ENCODE measurements around the gene RABEP1. TPM values are rescaled to one million over a fixed set of nuclear protein-coding genes. Genes with fewer than 3 reads are reported as not detected.

The RABEP1 gene
- polyA plus RNA-seq, 1 experiment: 14.9 TPM

DNA sequence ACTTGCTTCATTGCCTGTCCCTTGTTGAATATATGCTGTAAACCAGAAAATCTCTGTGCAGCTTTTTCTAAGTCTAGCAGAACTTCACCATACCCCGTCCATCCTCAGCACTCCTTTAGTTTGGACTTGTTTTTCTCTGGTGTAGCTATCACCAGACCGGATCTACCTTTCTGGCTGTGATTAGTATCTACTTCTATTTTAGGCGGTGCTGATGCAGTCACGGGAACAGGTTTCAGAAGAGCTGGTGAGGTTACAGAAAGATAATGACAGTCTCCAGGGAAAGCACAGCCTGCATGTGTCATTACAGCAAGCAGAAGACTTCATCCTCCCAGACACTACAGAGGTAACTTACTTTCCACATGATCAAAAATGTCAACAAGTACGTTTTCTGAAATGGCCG is 91.0 kb downstream of the RABEP1 start:
- no peak for TF ChIP-seq CTCF (IDR thresholded peaks at IDR 0.05; ENCODE audit: insufficient read depth, low read depth, low read length)
- Histone ChIP-seq H3K27me3 (ENCODE audit: control insufficient read depth, insufficient read depth, low read length) (no peaks in the 10 kb centered on the region), H3K4me3 (ENCODE audit: low read depth, low read length) (no peak overlapping the region), H3K36me3 (ENCODE audit: control insufficient read depth, insufficient read depth, low read length) (peaks cover 4% of the 10 kb centered on the region)
- CTCF ChIA-PET: no interaction called here
- no peak for DNase-seq (ENCODE audit: low read depth)
- POLR2A ChIA-PET: interaction anchor here (0.6 kb wide), 1 partner anchor 21 kb away, joined by 3 read pairs; no protein-coding TSS in a partner anchor

DNA sequence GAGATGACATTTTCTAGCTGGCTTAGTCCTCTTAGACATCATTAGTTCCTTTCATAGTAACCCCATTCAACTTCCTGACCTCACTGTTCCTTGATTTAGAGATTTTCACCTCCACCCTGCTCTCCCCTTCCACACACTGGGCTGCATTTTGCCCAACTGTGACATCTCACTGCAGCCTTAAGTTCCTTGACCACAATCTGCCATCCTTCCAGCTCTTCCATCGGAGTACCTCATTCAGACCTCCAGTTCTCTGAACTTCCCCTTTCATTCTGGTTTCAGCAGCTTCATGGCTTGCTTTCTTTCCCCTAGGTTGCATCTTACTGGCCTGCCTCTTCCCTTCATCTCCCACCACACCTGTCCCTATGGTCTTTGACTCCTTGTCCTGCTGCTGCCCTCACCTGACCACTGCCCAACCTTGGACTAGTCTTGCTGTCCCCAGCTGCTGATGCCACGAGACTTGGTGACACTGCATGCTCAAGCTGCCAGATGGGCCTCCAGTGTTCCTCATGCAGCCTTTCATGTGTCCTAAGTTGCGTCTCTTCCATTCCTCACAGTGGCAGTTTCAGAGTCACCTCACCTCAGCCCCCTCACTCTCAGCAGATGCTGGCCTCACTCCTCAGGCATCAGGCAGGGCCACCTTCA is 96.6 kb downstream of the RABEP1 start:
- no peak for DNase-seq (ENCODE audit: low read depth)
- ChIA-PET CTCF (interaction anchor here (0.7 kb wide), 1 partner anchor 10 kb away, joined by 3 read pairs; no protein-coding TSS in a partner anchor), POLR2A (no interaction called here)
- TF ChIP-seq CTCF (IDR thresholded peaks at IDR 0.05; ENCODE audit: insufficient read depth, low read depth, low read length): no peak
- no peak overlapping the region for H3K4me3 ChIP-seq (ENCODE audit: low read depth, low read length)
- peaks cover 21% of the 10 kb centered on the region for H3K36me3 ChIP-seq (ENCODE audit: control insufficient read depth, insufficient read depth, low read length)
- H3K27me3 ChIP-seq (ENCODE audit: control insufficient read depth, insufficient read depth, low read length): no peaks in the 10 kb centered on the region

DNA sequence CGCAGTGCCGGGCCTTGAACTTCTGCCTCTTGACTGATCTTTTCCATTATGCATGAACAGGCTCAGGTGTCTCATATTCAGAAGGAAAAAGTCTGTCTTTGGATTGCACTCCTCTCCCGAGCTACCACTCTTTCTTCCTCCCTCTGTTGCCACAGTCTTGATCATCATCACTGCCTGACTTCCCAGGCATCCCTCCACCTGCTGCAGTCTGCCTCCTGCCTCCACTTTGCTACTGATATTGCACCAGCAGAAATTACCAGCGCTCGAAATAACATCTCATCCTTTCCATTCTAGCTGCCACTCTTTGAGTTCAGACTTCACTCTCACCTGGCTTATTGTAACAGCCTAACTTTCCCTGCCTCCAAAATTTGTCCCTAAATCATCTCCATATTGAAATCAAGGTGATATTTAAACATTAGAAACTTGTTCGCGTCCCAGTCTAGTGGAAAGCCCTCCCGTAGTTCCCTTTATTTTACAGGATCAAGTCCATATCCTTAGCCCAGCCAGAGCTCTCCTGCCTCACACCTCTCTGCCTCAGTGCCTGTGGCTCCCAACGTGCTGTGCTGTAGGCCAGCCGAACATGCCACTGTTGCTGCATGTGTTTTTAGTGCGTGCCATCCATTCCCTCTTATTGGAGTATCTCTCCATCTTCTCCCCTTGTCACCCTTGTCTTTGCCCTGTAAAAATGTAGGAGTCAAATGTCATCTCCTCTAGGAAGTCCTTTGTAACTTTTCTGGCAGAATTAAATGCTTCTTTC is 97.4 kb downstream of the RABEP1 start:
- CTCF ChIA-PET: interaction anchor here (1.2 kb wide), 1 partner anchor 33 kb away, joined by 4 read pairs; no protein-coding TSS in a partner anchor
- no peaks in the 10 kb centered on the region for H3K27me3 ChIP-seq (ENCODE audit: control insufficient read depth, insufficient read depth, low read length)
- no peak for DNase-seq (ENCODE audit: low read depth)
- POLR2A ChIA-PET: no interaction called here
- H3K4me3 ChIP-seq (ENCODE audit: low read depth, low read length): no peak overlapping the region
- TF ChIP-seq CTCF (IDR thresholded peaks at IDR 0.05; ENCODE audit: insufficient read depth, low read depth, low read length): no peak
- peaks cover 26% of the 10 kb centered on the region for H3K36me3 ChIP-seq (ENCODE audit: control insufficient read depth, insufficient read depth, low read length)

DNA sequence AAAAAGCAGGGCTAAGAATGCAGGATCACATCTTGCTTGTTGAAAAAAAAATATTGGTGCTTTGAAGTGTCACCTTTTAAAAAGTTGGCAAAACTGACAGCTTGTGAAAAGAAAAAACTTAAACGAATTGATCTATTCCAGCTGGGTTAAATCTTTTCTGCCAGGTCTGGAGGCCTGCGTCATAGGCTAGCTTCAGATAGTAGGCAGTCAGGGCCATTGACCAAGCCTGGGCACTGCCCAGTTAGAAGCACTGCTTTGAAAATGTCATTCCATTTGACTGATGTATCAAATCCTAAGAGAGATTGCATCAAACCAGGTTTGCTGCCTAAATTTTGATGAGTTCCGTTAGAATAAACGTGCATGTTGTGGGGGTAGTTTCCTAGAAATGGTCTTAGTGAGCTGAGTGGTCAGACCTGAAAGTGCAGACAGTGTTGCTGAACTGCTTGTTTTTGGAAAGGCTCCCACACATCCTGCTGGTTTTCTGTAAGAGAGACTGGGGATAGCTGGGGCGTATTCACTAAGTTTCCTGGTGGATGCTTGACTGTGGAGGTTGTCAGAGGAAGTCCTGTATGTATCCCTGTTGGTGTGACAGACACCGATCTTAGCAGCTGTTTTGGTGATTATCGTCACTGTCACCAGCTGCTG is 98.5 kb downstream of the RABEP1 start:
- ChIA-PET POLR2A (no interaction called here), CTCF (interaction anchor here (1.2 kb wide), 3 partner anchors 9 to 130 kb away, joined by 3 to 4 read pairs (median 4); no protein-coding TSS in a partner anchor)
- TF ChIP-seq CTCF (IDR thresholded peaks at IDR 0.05; ENCODE audit: insufficient read depth, low read depth, low read length): no peak
- H3K27me3 ChIP-seq (ENCODE audit: control insufficient read depth, insufficient read depth, low read length): no peaks in the 10 kb centered on the region
- no peak overlapping the region for H3K4me3 ChIP-seq (ENCODE audit: low read depth, low read length)
- H3K36me3 ChIP-seq (ENCODE audit: control insufficient read depth, insufficient read depth, low read length): peaks cover 23% of the 10 kb centered on the region
- no peak for DNase-seq (ENCODE audit: low read depth)

DNA sequence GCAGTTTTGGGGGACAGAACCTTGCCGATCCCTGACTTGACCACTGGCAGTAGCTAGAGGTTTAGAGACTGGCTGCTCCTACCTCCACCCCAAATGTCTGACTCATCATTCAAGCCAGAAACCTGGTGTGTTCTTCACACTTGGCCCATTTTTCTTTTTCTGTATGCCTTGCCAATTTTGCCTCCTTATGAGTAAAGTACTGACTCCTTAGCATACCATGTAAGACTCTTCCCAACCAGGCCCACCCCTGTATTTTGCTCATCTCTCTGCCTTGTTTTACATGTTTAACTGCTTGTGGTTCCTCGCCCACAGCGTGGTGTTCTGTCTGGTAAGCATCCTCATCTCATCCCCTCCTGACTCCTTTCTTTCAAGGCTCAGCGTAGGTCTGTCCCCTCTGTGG is 99.5 kb downstream of the RABEP1 start:
- POLR2A ChIA-PET: no interaction called here
- CTCF ChIA-PET: interaction anchor here (0.6 to 2.2 kb wide), 3 partner anchors 58 to 131 kb away, joined by 3 to 5 read pairs (median 4); partner anchors contain the start of gene C1QBP
- TF ChIP-seq CTCF (IDR thresholded peaks at IDR 0.05; ENCODE audit: insufficient read depth, low read depth, low read length): no peak
- no peak for DNase-seq (ENCODE audit: low read depth)
- Histone ChIP-seq H3K27me3 (ENCODE audit: control insufficient read depth, insufficient read depth, low read length) (no peaks in the 10 kb centered on the region), H3K36me3 (ENCODE audit: control insufficient read depth, insufficient read depth, low read length) (peaks cover 24% of the 10 kb centered on the region), H3K4me3 (ENCODE audit: low read depth, low read length) (no peak overlapping the region)
